Vagina (tissue), 2 donors: Measurements from ENCODE around the gene NSMCE3.

ENCODE experiments used
- POLR2A ChIP-seq, 2 donors: fragments of 450-650 bp; IDR thresholded peaks; one replicate each; pipeline ENCODE4 v1.6.1; 2017; ENCODE audit warnings: antibody characterized with exemption in 2 of 2, mild to moderate bottlenecking in 2 of 2, moderate library complexity in 2 of 2
- POLR2AphosphoS5 ChIP-seq, 2 donors: sonication (generic); formaldehyde crosslinking; IDR thresholded peaks; one replicate each; pipeline ENCODE4 v1.9.0; 2017; ENCODE audit warnings: antibody characterized with exemption in 2 of 2, mild to moderate bottlenecking in 2 of 2, low read depth in 1 of 2; ENCODE audit not compliant: insufficient read depth in 1 of 2
- TF ChIP-seq, protein P1 (sequence below), 3 experiments: fragments of 450-650 bp in 2 of 3; fragments of 200-600 bp in 1 of 3; sonication (generic) in 1 of 3; IDR thresholded peaks; one replicate each; pipeline ENCODE4 v1.5.1; 2017 to 2019; ENCODE audit warnings: antibody characterized with exemption in 3 of 3, mild to moderate bottlenecking in 2 of 3, moderate library complexity in 2 of 3

DNA sequence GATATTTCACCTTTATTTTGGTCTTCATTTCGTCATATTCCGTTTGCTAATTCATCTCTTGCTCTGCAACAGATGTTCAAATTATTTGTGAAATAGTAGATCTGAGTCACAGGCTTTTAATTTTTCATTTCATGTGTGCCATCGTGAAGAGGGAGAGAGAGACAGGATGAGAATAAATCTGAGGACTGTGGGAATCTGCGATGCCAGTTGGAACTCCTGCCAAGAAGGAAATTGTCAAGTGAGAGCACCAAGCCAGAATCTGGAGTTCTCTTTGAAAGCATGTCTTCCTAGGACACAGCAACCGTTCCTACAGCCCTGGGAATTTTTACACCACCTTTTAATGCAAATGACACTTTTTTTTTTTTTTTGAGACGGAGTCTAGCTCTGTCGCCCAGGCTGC is 48.8 kb downstream of the NSMCE3 start:
- TF ChIP-seq, protein P1, sequence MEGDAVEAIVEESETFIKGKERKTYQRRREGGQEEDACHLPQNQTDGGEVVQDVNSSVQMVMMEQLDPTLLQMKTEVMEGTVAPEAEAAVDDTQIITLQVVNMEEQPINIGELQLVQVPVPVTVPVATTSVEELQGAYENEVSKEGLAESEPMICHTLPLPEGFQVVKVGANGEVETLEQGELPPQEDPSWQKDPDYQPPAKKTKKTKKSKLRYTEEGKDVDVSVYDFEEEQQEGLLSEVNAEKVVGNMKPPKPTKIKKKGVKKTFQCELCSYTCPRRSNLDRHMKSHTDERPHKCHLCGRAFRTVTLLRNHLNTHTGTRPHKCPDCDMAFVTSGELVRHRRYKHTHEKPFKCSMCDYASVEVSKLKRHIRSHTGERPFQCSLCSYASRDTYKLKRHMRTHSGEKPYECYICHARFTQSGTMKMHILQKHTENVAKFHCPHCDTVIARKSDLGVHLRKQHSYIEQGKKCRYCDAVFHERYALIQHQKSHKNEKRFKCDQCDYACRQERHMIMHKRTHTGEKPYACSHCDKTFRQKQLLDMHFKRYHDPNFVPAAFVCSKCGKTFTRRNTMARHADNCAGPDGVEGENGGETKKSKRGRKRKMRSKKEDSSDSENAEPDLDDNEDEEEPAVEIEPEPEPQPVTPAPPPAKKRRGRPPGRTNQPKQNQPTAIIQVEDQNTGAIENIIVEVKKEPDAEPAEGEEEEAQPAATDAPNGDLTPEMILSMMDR (IDR thresholded peaks at IDR 0.05): no peak
- TF ChIP-seq POLR2AphosphoS5 (IDR thresholded peaks at IDR 0.05; ENCODE audit: insufficient read depth in 1 of 2, low read depth in 1 of 2) (no peak), POLR2A (IDR thresholded peaks at IDR 0.05) (no peak)
